Epithelial cell of prostate (primary cell): ENCODE measurements around the gene MEN1.
"Not testable (repeated sequence)": the region's sequence is repeated elsewhere in the genome, so short reads cannot be mapped to it uniquely, and the experiment has no call there.

ENCODE experiments used
- DNase-seq: peaks from one replicate; pipeline ENCODE4 v3.0.0-alpha.2; 2011; ENCODE audit warnings: low read depth, low spot score
- H3K27ac ChIP-seq: fragments of 450-650 bp; 2 replicates; pipeline ENCODE4 v1.5.1; 2017; ENCODE audit warnings: mild to moderate bottlenecking

Gene MEN1

GRCh38 chr11:64834031-64834722 is 23.8 kb upstream of the MEN1 start:
- DNase-seq = no peak
- no peak overlapping the region for H3K27ac ChIP-seq

- no peak overlapping the region for H3K27ac ChIP-seq
- DNase-seq = no peak
Observed at GRCh38 chr11:64833509-64833908, 23.2 kb upstream of the MEN1 start.

- DNase-seq = no peak
- no peak overlapping the region for H3K27ac ChIP-seq
Observed at GRCh38 chr11:64833198-64833502, 22.8 kb upstream of the MEN1 start.

- no peak overlapping the region for H3K27ac ChIP-seq
- DNase-seq = no peak
Observed at GRCh38 chr11:64832467-64833197, 22.3 kb upstream of the MEN1 start.

- DNase-seq = no peak
- H3K27ac ChIP-seq = no peak overlapping the region
Observed at GRCh38 chr11:64831411-64831891, 21.1 kb upstream of the MEN1 start.

GRCh38 chr11:64829536-64830251 is 19.3 kb upstream of the MEN1 start:
- H3K27ac ChIP-seq = no peak overlapping the region
- DNase-seq = no peak

GRCh38 chr11:64827451-64827839 is 17.1 kb upstream of the MEN1 start:
- H3K27ac ChIP-seq = no peak overlapping the region
- no peak for DNase-seq

- H3K27ac ChIP-seq = no peak overlapping the region
- no peak for DNase-seq
Observed at GRCh38 chr11:64826578-64827450, 16.5 kb upstream of the MEN1 start.

GRCh38 chr11:64826062-64826461 is 15.7 kb upstream of the MEN1 start:
- no peak for DNase-seq

GRCh38 chr11:64823568-64824119 is 13.3 kb upstream of the MEN1 start:
- DNase-seq = no peak
- no peak overlapping the region for H3K27ac ChIP-seq

More at GRCh38 chr11:64826062-64826461, 15.7 kb upstream of the MEN1 start:
- no peak overlapping the region for H3K27ac ChIP-seq

- no peak for DNase-seq
- no peak overlapping the region for H3K27ac ChIP-seq
Observed at GRCh38 chr11:64817476-64817875, 7.1 kb upstream of the MEN1 start.

- H3K27ac ChIP-seq, DNase-seq: not testable (repeated sequence)
Observed at GRCh38 chr11:64815433-64815832, 5.1 kb upstream of the MEN1 start.

- H3K27ac ChIP-seq = no peak overlapping the region
- no peak for DNase-seq
Observed at GRCh38 chr11:64814712-64815187, 4.4 kb upstream of the MEN1 start.

GRCh38 chr11:64813826-64814225 is 3.5 kb upstream of the MEN1 start:
- H3K27ac ChIP-seq = no peak overlapping the region
- no peak for DNase-seq

GRCh38 chr11:64810891-64811272 is 531 bp upstream of the MEN1 start:
- H3K27ac ChIP-seq = peak overlapping the region; percentile 45
- DNase-seq = no peak

- peak overlapping the region; percentile 45 for H3K27ac ChIP-seq
- peak; percentile 6 for DNase-seq
Observed at GRCh38 chr11:64809781-64810241, 540 bp downstream of the MEN1 start.

GRCh38 chr11:64805481-64805880 is 4.9 kb downstream of the MEN1 start:
- DNase-seq = no peak
- no peak overlapping the region for H3K27ac ChIP-seq

- no peak for DNase-seq
Observed at GRCh38 chr11:64804346-64805210, 5.8 kb downstream of the MEN1 start.

GRCh38 chr11:64803846-64804345 is 6.5 kb downstream of the MEN1 start:
- H3K27ac ChIP-seq = peak overlapping the region; percentile 88
- DNase-seq = no peak

More at GRCh38 chr11:64804346-64805210, 5.8 kb downstream of the MEN1 start:
- H3K27ac ChIP-seq = peak overlapping the region; percentile 88
